Spinal cord (tissue), 10 donors: ENCODE measurements around the gene WDFY3. TPM values are rescaled to one million over a fixed set of nuclear protein-coding genes. Genes with fewer than 3 reads are reported as not detected.

Experiments used
- DNase-seq, 6 donors: peaks; one replicate each; pipeline versions ENCODE4 v3.0.0 to v3.0.0-alpha.2; 2013 to 2015; ENCODE audit warnings: low spot score in 6 of 6, low read depth in 4 of 6
- H3K27ac ChIP-seq: one replicate; pipeline ENCODE4 v1.5.1; 2013; ENCODE audit warnings: low read depth, low read length, control low read depth
- H3K27me3 ChIP-seq: one replicate; pipeline ENCODE4 v1.6.1; 2013; ENCODE audit warnings: low read length; ENCODE audit not compliant: control insufficient read depth, insufficient read depth
- H3K36me3 ChIP-seq: one replicate; pipeline ENCODE4 v1.6.1; 2013; ENCODE audit warnings: low read length; ENCODE audit not compliant: control insufficient read depth, insufficient read depth
- H3K4me1 ChIP-seq: one replicate; pipeline ENCODE4 v1.6.1; 2013; ENCODE audit warnings: low read length; ENCODE audit not compliant: control insufficient read depth, insufficient read depth
- H3K4me3 ChIP-seq: one replicate; pipeline ENCODE4 v1.5.1; 2013; ENCODE audit warnings: low read depth, low read length, control low read depth
- H3K9me3 ChIP-seq: one replicate; pipeline ENCODE4 v1.6.1; 2013; ENCODE audit warnings: low read length; ENCODE audit not compliant: control insufficient read depth, insufficient read depth
- WGBS: methylation state at CpG from one replicate; pipeline ENCODE4 v1.1.5; 2013; ENCODE audit warnings: missing lambda C conversion rate; ENCODE audit not compliant: insufficient coverage; 5-methylcytosine and 5-hydroxymethylcytosine counted together
- polyA plus RNA-seq, 2 donors: library from polyadenylated mRNA; unstranded; fragments of 120-200 nt; gene quantifications; one replicate each; pipeline ENCODE4 v1.2.1, GENCODE V29; 2013; ENCODE audit not compliant: insufficient read length in 2 of 2
- total RNA-seq, 2 donors: library from RNA; depleted of rRNA in 1 of 2; stranded (reverse); fragments of 120-200 nt in 1 of 2; fragments of >200 nt in 1 of 2; gene quantifications; one replicate each; pipeline versions ENCODE4 v1.2.3 to v1.2.4, GENCODE V29; 2013 to 2014
- donor health status: healthy.

WDFY3 gene
- total and polyA plus RNA-seq, 4 donors, result 33.7 to 179 (median 78.4) TPM

GRCh38 chr4:84751707-84752106 lies 214.8 kb downstream of the WDFY3 start:
- Histone ChIP-seq H3K27me3 (no peaks in the 10 kb centered on the region), H3K4me1 (no peaks in the 10 kb centered on the region), H3K9me3 (no peaks in the 10 kb centered on the region), H3K36me3 (peaks cover 20% of the 10 kb centered on the region), H3K4me3 (no peak overlapping the region), H3K27ac (no peak overlapping the region)
- no peak for DNase-seq
- WGBS, result 100% methylated on average over 1 of the region's 4 CpGs

- no peak for DNase-seq
- no CpG with 5 or more reads among the region's 3 CpGs for WGBS
- Histone ChIP-seq H3K9me3 (no peaks in the 10 kb centered on the region), H3K36me3 (peaks cover 16% of the 10 kb centered on the region), H3K27ac (no peak overlapping the region), H3K27me3 (no peaks in the 10 kb centered on the region), H3K4me3 (no peak overlapping the region), H3K4me1 (no peaks in the 10 kb centered on the region)
Observed at GRCh38 chr4:84750960-84751283, 215.6 kb downstream of the WDFY3 start.

GRCh38 chr4:84750260-84750959 lies 216.1 kb downstream of the WDFY3 start:
- no peak overlapping the region for H3K27ac ChIP-seq
- no peak overlapping the region for H3K4me3 ChIP-seq
- H3K4me1 ChIP-seq, result no peaks in the 10 kb centered on the region
- no peaks in the 10 kb centered on the region for H3K9me3 ChIP-seq
- DNase-seq, result peak in 5 of 6 donors; percentile 29 to 86 (median 47)
- H3K36me3 ChIP-seq, result peaks cover 16% of the 10 kb centered on the region
- H3K27me3 ChIP-seq, result no peaks in the 10 kb centered on the region
- WGBS, result no CpG with 5 or more reads among the region's 1 CpG

GRCh38 chr4:84740057-84740456 lies 226.4 kb downstream of the WDFY3 start:
- no peak overlapping the region for H3K4me3 ChIP-seq
- H3K4me1 ChIP-seq, result no peaks in the 10 kb centered on the region
- no peaks in the 10 kb centered on the region for H3K27me3 ChIP-seq
- 80% methylated on average over 1 of the region's 2 CpGs for WGBS
- no peak for DNase-seq
- H3K27ac ChIP-seq, result no peak overlapping the region
- H3K36me3 ChIP-seq, result peaks cover 19% of the 10 kb centered on the region
- no peaks in the 10 kb centered on the region for H3K9me3 ChIP-seq

- DNase-seq, result peak in 1 of 6 donors; percentile 32
- Histone ChIP-seq H3K9me3 (no peaks in the 10 kb centered on the region), H3K27me3 (no peaks in the 10 kb centered on the region), H3K4me3 (no peak overlapping the region), H3K4me1 (no peaks in the 10 kb centered on the region), H3K36me3 (peaks cover 16% of the 10 kb centered on the region), H3K27ac (no peak overlapping the region)
Observed at GRCh38 chr4:84738622-84739021, 227.9 kb downstream of the WDFY3 start.

DNA sequence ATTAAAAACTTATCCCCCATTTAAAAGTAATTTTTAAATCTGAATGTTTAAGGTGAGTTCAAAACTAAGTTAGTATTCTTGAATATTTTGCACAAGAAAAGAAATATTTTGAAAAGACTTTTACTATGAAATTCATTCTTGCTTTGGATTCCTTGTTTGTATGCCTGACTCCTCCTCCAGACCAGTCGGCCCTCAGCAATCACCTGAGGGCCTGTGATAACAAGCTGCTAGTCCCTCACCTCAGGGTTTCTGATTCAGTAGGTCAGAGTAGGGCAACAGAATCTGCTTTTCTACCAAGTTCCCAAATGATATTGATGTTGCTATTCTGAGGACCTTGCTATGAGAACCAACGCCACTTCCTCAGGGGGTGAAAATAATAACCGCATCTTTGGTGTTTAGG lies 228.8 kb downstream of the WDFY3 start:
- Histone ChIP-seq H3K27ac (no peak overlapping the region), H3K9me3 (no peaks in the 10 kb centered on the region), H3K4me1 (no peaks in the 10 kb centered on the region), H3K4me3 (no peak overlapping the region), H3K27me3 (no peaks in the 10 kb centered on the region), H3K36me3 (peaks cover 20% of the 10 kb centered on the region)
- WGBS, result no CpG with 5 or more reads among the region's 3 CpGs
- DNase-seq, result no peak

- peaks cover 13% of the 10 kb centered on the region for H3K36me3 ChIP-seq
- DNase-seq, result no peak
- no peaks in the 10 kb centered on the region for H3K27me3 ChIP-seq
- H3K27ac ChIP-seq, result no peak overlapping the region
- H3K4me1 ChIP-seq, result no peaks in the 10 kb centered on the region
- H3K4me3 ChIP-seq, result no peak overlapping the region
- H3K9me3 ChIP-seq, result no peaks in the 10 kb centered on the region
Observed at GRCh38 chr4:84734037-84734436, 232.5 kb downstream of the WDFY3 start.

DNA sequence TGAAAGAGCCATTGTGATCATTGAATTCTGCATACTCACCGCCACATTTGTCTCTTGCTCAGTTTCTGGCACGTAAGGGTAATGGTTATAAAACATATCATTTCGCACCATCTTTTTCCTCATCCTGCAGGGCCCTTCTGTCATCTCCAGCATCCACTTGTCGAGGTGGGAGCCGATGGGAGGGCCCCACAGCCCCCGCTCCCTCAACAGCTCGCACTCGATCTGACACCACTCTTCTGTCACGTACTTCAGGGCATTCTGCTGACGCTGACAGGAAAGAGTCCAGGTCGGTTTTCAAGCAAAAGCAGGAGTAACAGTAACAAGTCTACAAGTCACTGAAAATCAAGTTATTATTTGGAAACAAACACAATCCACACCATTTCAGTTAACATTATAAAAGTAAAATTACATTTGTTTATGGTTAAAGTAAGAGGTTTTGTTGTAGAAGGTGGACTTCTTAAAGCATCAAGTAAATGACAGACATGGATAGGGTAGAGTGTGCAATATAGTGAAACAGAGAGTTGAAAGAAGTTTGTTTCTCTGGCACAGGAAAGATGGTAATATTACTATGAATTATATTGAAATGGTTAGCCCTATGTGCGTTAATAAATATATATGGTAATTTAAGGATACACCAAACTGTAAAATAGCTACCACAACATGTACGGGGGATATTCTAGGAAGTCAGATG lies 233.0 kb downstream of the WDFY3 start:
- Histone ChIP-seq H3K9me3 (no peaks in the 10 kb centered on the region), H3K4me1 (no peaks in the 10 kb centered on the region), H3K36me3 (peaks cover 13% of the 10 kb centered on the region), H3K4me3 (no peak overlapping the region), H3K27me3 (no peaks in the 10 kb centered on the region), H3K27ac (no peak overlapping the region)
- DNase-seq, result no peak
- WGBS, result 98% methylated on average over 8 of the region's 13 CpGs

- no peaks in the 10 kb centered on the region for H3K27me3 ChIP-seq
- H3K4me3 ChIP-seq, result no peak overlapping the region
- H3K4me1 ChIP-seq, result no peaks in the 10 kb centered on the region
- H3K27ac ChIP-seq, result no peak overlapping the region
- no peaks in the 10 kb centered on the region for H3K9me3 ChIP-seq
- no peak for DNase-seq
- peaks cover 8% of the 10 kb centered on the region for H3K36me3 ChIP-seq
Observed at GRCh38 chr4:84730375-84730774, 236.1 kb downstream of the WDFY3 start.

DNA sequence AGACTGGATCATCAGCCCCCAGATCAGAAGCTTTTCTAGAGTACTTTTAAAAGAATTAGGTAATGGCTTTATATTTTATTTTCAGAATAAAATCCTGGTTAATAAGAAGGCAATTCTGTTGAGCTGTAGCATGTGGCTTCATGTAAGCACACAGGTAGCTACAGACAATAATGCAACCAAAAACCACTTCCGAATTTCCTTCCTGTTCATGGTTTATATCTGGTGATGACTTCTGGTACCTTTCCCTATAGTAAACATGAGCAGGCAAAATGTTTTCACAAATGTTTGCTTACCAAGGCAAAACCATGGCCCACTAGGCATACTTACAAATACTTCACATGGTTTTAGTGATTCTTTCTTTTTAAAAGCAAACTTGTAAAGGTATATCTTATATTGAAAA lies 239.0 kb downstream of the WDFY3 start:
- H3K4me1 ChIP-seq, result no peaks in the 10 kb centered on the region
- no peaks in the 10 kb centered on the region for H3K9me3 ChIP-seq
- H3K4me3 ChIP-seq, result no peak overlapping the region
- H3K36me3 ChIP-seq, result no peaks in the 10 kb centered on the region
- no peak overlapping the region for H3K27ac ChIP-seq
- no peaks in the 10 kb centered on the region for H3K27me3 ChIP-seq
- no peak for DNase-seq
- WGBS, result 80% methylated on average over 1 of the region's 1 CpG
